SK-N-SH (cell line): Measurements from ENCODE around the gene PIPOX.

Source experiments
- EP300 ChIP-seq, 2 experiments: IDR thresholded peaks; 2 replicates each; pipeline versions ENCODE4 v1.4.0 to v1.6.1; 2012; ENCODE audit warnings: borderline replicate concordance in 1 of 2, low read depth in 1 of 2, low read length in 1 of 2
- GABPA ChIP-seq: IDR thresholded peaks from 2 replicates; pipeline ENCODE4 v1.4.0; 2012; ENCODE audit warnings: low read depth, mild to moderate bottlenecking
- NFIC ChIP-seq: IDR thresholded peaks from 2 replicates; pipeline ENCODE4 v1.4.0; 2012; ENCODE audit warnings: borderline replicate concordance
- RAD21 ChIP-seq: IDR thresholded peaks from 2 replicates; pipeline ENCODE4 v1.6.1; 2012; ENCODE audit warnings: mild to moderate bottlenecking, low read length
- YY1 ChIP-seq: IDR thresholded peaks from 2 replicates; pipeline ENCODE4 v1.4.0; 2012; ENCODE audit warnings: low read depth, mild to moderate bottlenecking
- TF ChIP-seq, protein P1 (sequence below): fragments of 200-600 bp; sonication (generic); IDR thresholded peaks from 2 replicates; pipeline ENCODE4 v1.6.1; 2017; ENCODE audit warnings: antibody characterized with exemption, mild to moderate bottlenecking, moderate library complexity
- TF ChIP-seq, protein P2 (sequence below): IDR thresholded peaks from 2 replicates; pipeline ENCODE4 v1.6.1; 2012; ENCODE audit warnings: mild to moderate bottlenecking, low read depth, low read length, moderate library complexity
- TF ChIP-seq, protein P3 (sequence below): IDR thresholded peaks from 2 replicates; pipeline ENCODE4 v1.4.0; 2012; ENCODE audit warnings: low read depth, borderline replicate concordance
- TF ChIP-seq, protein P4 (sequence below): IDR thresholded peaks from 2 replicates; pipeline ENCODE4 v1.4.0; 2012; ENCODE audit warnings: low read depth

DNA sequence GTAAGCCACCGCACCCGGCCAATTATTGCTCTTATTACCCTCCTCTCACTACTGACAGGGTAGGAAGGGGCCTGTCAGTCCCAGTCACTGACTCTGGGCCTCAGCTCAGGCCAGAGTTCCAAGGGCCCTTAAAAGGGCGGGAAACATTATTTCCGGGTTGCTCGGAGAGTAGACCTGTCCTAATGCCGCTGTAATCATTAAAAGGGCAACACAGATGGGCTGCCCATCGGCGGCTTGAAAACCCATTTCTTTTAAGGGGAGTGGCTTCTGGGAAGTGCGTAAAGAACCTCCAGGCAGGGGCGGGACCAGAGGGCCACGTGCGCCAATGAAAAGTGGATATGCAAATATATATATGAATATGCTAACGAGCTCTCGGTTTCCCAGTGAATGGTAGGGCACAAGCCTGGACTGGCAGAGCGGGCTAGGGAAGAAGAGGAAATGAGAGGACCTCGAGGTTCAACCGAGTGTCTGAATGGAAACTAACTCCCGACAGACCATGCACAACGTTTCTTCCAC lies 26.6 kb downstream of the PIPOX start:
- TF ChIP-seq, protein P1, sequence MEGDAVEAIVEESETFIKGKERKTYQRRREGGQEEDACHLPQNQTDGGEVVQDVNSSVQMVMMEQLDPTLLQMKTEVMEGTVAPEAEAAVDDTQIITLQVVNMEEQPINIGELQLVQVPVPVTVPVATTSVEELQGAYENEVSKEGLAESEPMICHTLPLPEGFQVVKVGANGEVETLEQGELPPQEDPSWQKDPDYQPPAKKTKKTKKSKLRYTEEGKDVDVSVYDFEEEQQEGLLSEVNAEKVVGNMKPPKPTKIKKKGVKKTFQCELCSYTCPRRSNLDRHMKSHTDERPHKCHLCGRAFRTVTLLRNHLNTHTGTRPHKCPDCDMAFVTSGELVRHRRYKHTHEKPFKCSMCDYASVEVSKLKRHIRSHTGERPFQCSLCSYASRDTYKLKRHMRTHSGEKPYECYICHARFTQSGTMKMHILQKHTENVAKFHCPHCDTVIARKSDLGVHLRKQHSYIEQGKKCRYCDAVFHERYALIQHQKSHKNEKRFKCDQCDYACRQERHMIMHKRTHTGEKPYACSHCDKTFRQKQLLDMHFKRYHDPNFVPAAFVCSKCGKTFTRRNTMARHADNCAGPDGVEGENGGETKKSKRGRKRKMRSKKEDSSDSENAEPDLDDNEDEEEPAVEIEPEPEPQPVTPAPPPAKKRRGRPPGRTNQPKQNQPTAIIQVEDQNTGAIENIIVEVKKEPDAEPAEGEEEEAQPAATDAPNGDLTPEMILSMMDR = no peak
- TF ChIP-seq, protein P2, sequence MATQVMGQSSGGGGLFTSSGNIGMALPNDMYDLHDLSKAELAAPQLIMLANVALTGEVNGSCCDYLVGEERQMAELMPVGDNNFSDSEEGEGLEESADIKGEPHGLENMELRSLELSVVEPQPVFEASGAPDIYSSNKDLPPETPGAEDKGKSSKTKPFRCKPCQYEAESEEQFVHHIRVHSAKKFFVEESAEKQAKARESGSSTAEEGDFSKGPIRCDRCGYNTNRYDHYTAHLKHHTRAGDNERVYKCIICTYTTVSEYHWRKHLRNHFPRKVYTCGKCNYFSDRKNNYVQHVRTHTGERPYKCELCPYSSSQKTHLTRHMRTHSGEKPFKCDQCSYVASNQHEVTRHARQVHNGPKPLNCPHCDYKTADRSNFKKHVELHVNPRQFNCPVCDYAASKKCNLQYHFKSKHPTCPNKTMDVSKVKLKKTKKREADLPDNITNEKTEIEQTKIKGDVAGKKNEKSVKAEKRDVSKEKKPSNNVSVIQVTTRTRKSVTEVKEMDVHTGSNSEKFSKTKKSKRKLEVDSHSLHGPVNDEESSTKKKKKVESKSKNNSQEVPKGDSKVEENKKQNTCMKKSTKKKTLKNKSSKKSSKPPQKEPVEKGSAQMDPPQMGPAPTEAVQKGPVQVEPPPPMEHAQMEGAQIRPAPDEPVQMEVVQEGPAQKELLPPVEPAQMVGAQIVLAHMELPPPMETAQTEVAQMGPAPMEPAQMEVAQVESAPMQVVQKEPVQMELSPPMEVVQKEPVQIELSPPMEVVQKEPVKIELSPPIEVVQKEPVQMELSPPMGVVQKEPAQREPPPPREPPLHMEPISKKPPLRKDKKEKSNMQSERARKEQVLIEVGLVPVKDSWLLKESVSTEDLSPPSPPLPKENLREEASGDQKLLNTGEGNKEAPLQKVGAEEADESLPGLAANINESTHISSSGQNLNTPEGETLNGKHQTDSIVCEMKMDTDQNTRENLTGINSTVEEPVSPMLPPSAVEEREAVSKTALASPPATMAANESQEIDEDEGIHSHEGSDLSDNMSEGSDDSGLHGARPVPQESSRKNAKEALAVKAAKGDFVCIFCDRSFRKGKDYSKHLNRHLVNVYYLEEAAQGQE = no peak
- TF ChIP-seq EP300 (IDR thresholded peaks at IDR 0.05; ENCODE audit: borderline replicate concordance in 1 of 2, low read depth in 1 of 2, low read length in 1 of 2) = no peak
- no peak for TF ChIP-seq NFIC
- no peak for TF ChIP-seq GABPA
- no peak for TF ChIP-seq YY1
- TF ChIP-seq, protein P3, sequence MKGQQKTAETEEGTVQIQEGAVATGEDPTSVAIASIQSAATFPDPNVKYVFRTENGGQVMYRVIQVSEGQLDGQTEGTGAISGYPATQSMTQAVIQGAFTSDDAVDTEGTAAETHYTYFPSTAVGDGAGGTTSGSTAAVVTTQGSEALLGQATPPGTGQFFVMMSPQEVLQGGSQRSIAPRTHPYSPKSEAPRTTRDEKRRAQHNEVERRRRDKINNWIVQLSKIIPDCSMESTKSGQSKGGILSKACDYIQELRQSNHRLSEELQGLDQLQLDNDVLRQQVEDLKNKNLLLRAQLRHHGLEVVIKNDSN = no peak
- TF ChIP-seq, protein P4, sequence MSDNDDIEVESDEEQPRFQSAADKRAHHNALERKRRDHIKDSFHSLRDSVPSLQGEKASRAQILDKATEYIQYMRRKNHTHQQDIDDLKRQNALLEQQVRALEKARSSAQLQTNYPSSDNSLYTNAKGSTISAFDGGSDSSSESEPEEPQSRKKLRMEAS = no peak
- no peak for TF ChIP-seq RAD21
